ENCODE results near the gene FAM76A. TPM values are rescaled to one million over a fixed set of nuclear protein-coding genes. Genes with fewer than 3 reads are reported as not detected.

The FAM76A gene
- polyA plus RNA-seq, 1 donor (not counting 4 experiments of a cell fraction or from before 2014, with no cell fraction given): 13.5 TPM

GRCh38 chr1:27682351-27682944 is 43.3 kb upstream of the FAM76A start:
- Histone ChIP-seq H3K9ac (ENCODE audit: control insufficient read depth, extremely low read depth, insufficient read depth, low read length) (no peak overlapping the region), H2AFZ (ENCODE audit: control insufficient read depth, low read length) (no peak overlapping the region), H4K20me1 (ENCODE audit: control insufficient read depth, extremely low read depth, insufficient read depth, low read length) (no peaks in the 10 kb centered on the region), H3K36me3 (ENCODE audit: control insufficient read depth in 2 of 2, extremely low read depth in 1 of 2, insufficient read depth in 2 of 2, low read length in 2 of 2) (no peaks in the 10 kb centered on the region), H3K9me1 (ENCODE audit: control insufficient read depth, extremely low read depth, insufficient read depth, low read length) (no peaks in the 10 kb centered on the region), H3K4me3 (ENCODE audit: control insufficient read depth in 2 of 3, extremely low read depth in 1 of 3, insufficient read depth in 2 of 3, low read depth in 1 of 3, low read length in 3 of 3) (no peak overlapping the region), H3K27me3 (ENCODE audit: control insufficient read depth, extremely low read depth, insufficient read depth, low read length) (no peaks in the 10 kb centered on the region), H3K4me2 (ENCODE audit: control insufficient read depth, extremely low read depth, insufficient read depth, low read depth, low read length) (no peak overlapping the region), H3K4me1 (ENCODE audit: control insufficient read depth, extremely low read depth, insufficient read depth, low read length) (peaks cover 3% of the 10 kb centered on the region), H3K27ac (ENCODE audit: control insufficient read depth, insufficient read depth, low read length) (no peak overlapping the region), H3K79me2 (ENCODE audit: control insufficient read depth, insufficient read depth, low read length) (no peaks in the 10 kb centered on the region), H3K9me3 (ENCODE audit: control insufficient read depth, low read depth, low read length) (peaks cover 1% of the 10 kb centered on the region)
- dilution Hi-C loops (cut with MboI; ENCODE audit: extremely low pct_ligation_motif_present, low sequenced_read_pairs): no loop called here
- FAIRE-seq: no peak
- no peak for TF ChIP-seq EZH2 (IDR thresholded peaks at IDR 0.05; ENCODE audit: low read length)
- TF ChIP-seq, protein P1, sequence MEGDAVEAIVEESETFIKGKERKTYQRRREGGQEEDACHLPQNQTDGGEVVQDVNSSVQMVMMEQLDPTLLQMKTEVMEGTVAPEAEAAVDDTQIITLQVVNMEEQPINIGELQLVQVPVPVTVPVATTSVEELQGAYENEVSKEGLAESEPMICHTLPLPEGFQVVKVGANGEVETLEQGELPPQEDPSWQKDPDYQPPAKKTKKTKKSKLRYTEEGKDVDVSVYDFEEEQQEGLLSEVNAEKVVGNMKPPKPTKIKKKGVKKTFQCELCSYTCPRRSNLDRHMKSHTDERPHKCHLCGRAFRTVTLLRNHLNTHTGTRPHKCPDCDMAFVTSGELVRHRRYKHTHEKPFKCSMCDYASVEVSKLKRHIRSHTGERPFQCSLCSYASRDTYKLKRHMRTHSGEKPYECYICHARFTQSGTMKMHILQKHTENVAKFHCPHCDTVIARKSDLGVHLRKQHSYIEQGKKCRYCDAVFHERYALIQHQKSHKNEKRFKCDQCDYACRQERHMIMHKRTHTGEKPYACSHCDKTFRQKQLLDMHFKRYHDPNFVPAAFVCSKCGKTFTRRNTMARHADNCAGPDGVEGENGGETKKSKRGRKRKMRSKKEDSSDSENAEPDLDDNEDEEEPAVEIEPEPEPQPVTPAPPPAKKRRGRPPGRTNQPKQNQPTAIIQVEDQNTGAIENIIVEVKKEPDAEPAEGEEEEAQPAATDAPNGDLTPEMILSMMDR (optimal IDR thresholded peaks at IDR 0.05 in 1 of 3, IDR thresholded peaks at IDR 0.05 in 1 of 3, conservative IDR thresholded peaks at IDR 0.05 in 1 of 3; ENCODE audit: extremely low read depth in 1 of 3, insufficient read depth in 2 of 3, low read length in 3 of 3): no peak
- DNase-seq (ENCODE audit: low read depth, low spot score): no peak

- no peak overlapping the region for H2AFZ ChIP-seq (ENCODE audit: control insufficient read depth, low read length)
- H4K20me1 ChIP-seq (ENCODE audit: control insufficient read depth, extremely low read depth, insufficient read depth, low read length): no peaks in the 10 kb centered on the region
- no peaks in the 10 kb centered on the region for H3K36me3 ChIP-seq (ENCODE audit: control insufficient read depth in 2 of 2, extremely low read depth in 1 of 2, insufficient read depth in 2 of 2, low read length in 2 of 2)
- H3K9ac ChIP-seq (ENCODE audit: control insufficient read depth, extremely low read depth, insufficient read depth, low read length): no peak overlapping the region
- no peak overlapping the region for H3K4me2 ChIP-seq (ENCODE audit: control insufficient read depth, extremely low read depth, insufficient read depth, low read depth, low read length)
- TF ChIP-seq EZH2 (IDR thresholded peaks at IDR 0.05; ENCODE audit: low read length): no peak
- TF ChIP-seq, protein P1 (optimal IDR thresholded peaks at IDR 0.05 in 1 of 3, IDR thresholded peaks at IDR 0.05 in 1 of 3, conservative IDR thresholded peaks at IDR 0.05 in 1 of 3; ENCODE audit: extremely low read depth in 1 of 3, insufficient read depth in 2 of 3, low read length in 3 of 3): no peak
- dilution Hi-C loops (cut with MboI; ENCODE audit: extremely low pct_ligation_motif_present, low sequenced_read_pairs): no loop called here
- H3K9me1 ChIP-seq (ENCODE audit: control insufficient read depth, extremely low read depth, insufficient read depth, low read length): no peaks in the 10 kb centered on the region
- DNase-seq (ENCODE audit: low read depth, low spot score): no peak
- H3K79me2 ChIP-seq (ENCODE audit: control insufficient read depth, insufficient read depth, low read length): no peaks in the 10 kb centered on the region
- H3K4me3 ChIP-seq (ENCODE audit: control insufficient read depth in 2 of 3, extremely low read depth in 1 of 3, insufficient read depth in 2 of 3, low read depth in 1 of 3, low read length in 3 of 3): no peak overlapping the region
- no peak for FAIRE-seq
- H3K27me3 ChIP-seq (ENCODE audit: control insufficient read depth, extremely low read depth, insufficient read depth, low read length): no peaks in the 10 kb centered on the region
- peaks cover 1% of the 10 kb centered on the region for H3K9me3 ChIP-seq (ENCODE audit: control insufficient read depth, low read depth, low read length)
- peaks cover 3% of the 10 kb centered on the region for H3K4me1 ChIP-seq (ENCODE audit: control insufficient read depth, extremely low read depth, insufficient read depth, low read length)
- no peak overlapping the region for H3K27ac ChIP-seq (ENCODE audit: control insufficient read depth, insufficient read depth, low read length)
Observed at GRCh38 chr1:27684176-27684575, 41.6 kb upstream of the FAM76A start.
